ENCODE measurements around the gene FREM1.

- TF ChIP-seq CTCF (IDR thresholded peaks at IDR 0.05) (no peak), EP300 (IDR thresholded peaks at IDR 0.05) (no peak), POLR2A (IDR thresholded peaks at IDR 0.05) (no peak), POLR2AphosphoS5 (IDR thresholded peaks at IDR 0.05) (no peak)
These were observed 103.2 kb downstream of the FREM1 start for GRCh38 chr9:14806941-14807520.
